Naive thymus-derived CD4-positive, alpha-beta T cell (primary cell): Measurements from ENCODE around the gene NR4A2. TPM values are rescaled to one million over a fixed set of nuclear protein-coding genes. Genes with fewer than 3 reads are reported as not detected.
"Not testable (repeated sequence)": the region's sequence is repeated elsewhere in the genome, so short reads cannot be mapped to it uniquely, and the experiment has no call there.

Source experiments
- ATAC-seq: fragments of 150-1000 bp; cut with Tn5 transposase; 2 replicates; pipeline ENCODE4 v1.10.0; 2021; ENCODE audit warnings: mild to moderate bottlenecking, moderate library complexity
- CTCF ChIA-PET: fragments of 350-600 bp; sonication (Branson Sonifier 250); formaldehyde crosslinking; loops from one replicate; lab custom pipeline; 2021; ENCODE audit warnings: antibody characterized with exemption; lab: Charles Lee
- POLR2A ChIA-PET: fragments of 350-600 bp; sonication (Branson Sonifier 250); formaldehyde crosslinking; loops from one replicate; lab custom pipeline; 2021; ENCODE audit warnings: antibody characterized with exemption, inconsistent platforms; lab: Charles Lee
- DNase-seq, 9 donors: peaks; one replicate each; pipeline versions ENCODE4 v3.0.0 to v3.0.0-alpha.2; 2020 to 2022; ENCODE audit warnings: mixed read lengths in 1 of 9
- H3K27ac ChIP-seq: one replicate; pipeline ENCODE4 v1.7.0; 2013; ENCODE audit warnings: mild to moderate bottlenecking, low read depth, low read length, moderate library complexity
- H3K27me3 ChIP-seq, 2 donors: one replicate each; pipeline ENCODE4 v1.7.0; 2013; ENCODE audit warnings: low read length in 2 of 2, mild to moderate bottlenecking in 2 of 2, moderate library complexity in 2 of 2; ENCODE audit not compliant: control insufficient read depth in 2 of 2, insufficient read depth in 2 of 2
- H3K36me3 ChIP-seq, 3 experiments: 1 replicate in 2 of 3; 2 replicates in 1 of 3; pipeline ENCODE4 v1.7.0; 2013; ENCODE audit warnings: low read length in 3 of 3, mild to moderate bottlenecking in 3 of 3, moderate library complexity in 1 of 3; ENCODE audit not compliant: insufficient read depth in 3 of 3, control insufficient read depth in 2 of 3
- H3K4me1 ChIP-seq, 2 donors: one replicate each; pipeline ENCODE4 v1.7.0; 2013; ENCODE audit warnings: low read length in 2 of 2, mild to moderate bottlenecking in 2 of 2, moderate library complexity in 1 of 2; ENCODE audit not compliant: control insufficient read depth in 2 of 2, insufficient read depth in 2 of 2
- H3K4me3 ChIP-seq: 2 replicates; pipeline ENCODE4 v1.7.0; 2013; ENCODE audit warnings: mild to moderate bottlenecking, low read length
- H3K9me3 ChIP-seq, 3 experiments: 1 replicate in 2 of 3; 2 replicates in 1 of 3; pipeline ENCODE4 v1.7.0; 2013; ENCODE audit warnings: low read length in 3 of 3; ENCODE audit not compliant: control insufficient read depth in 2 of 3
- H3K27ac Mint-ChIP-seq, 9 donors: one replicate each; pipeline ENCODE4 v1.8.0; 2020 to 2022; ENCODE audit warnings: mixed read lengths in 9 of 9, mild to moderate bottlenecking in 8 of 9, moderate library complexity in 5 of 9, inconsistent platforms in 2 of 9
- H3K27me3 Mint-ChIP-seq, 5 donors: one replicate each; pipeline ENCODE4 v1.8.0; 2021 to 2022; ENCODE audit warnings: mixed read lengths in 5 of 5, mild to moderate bottlenecking in 1 of 5
- H3K36me3 Mint-ChIP-seq, 5 donors: one replicate each; pipeline ENCODE4 v1.8.0; 2020 to 2022; ENCODE audit warnings: mixed read lengths in 5 of 5, mild to moderate bottlenecking in 3 of 5, inconsistent platforms in 1 of 5
- H3K4me1 Mint-ChIP-seq, 7 donors: one replicate each; pipeline ENCODE4 v1.8.0; 2020 to 2022; ENCODE audit warnings: mixed read lengths in 7 of 7, mild to moderate bottlenecking in 3 of 7, inconsistent platforms in 1 of 7
- H3K4me3 Mint-ChIP-seq, 10 donors: one replicate each; pipeline ENCODE4 v1.8.0; 2020 to 2022; ENCODE audit warnings: mild to moderate bottlenecking in 10 of 10, mixed read lengths in 10 of 10, moderate library complexity in 6 of 10, inconsistent platforms in 2 of 10
- H3K9me3 Mint-ChIP-seq, 11 donors: one replicate each; pipeline ENCODE4 v1.8.0; 2020 to 2022; ENCODE audit warnings: mixed read lengths in 11 of 11, mild to moderate bottlenecking in 4 of 11, inconsistent platforms in 1 of 11, moderate library complexity in 1 of 11
- intact Hi-C, 2 donors: fragments of 100-400 bp; cut with micrococcal nuclease; formaldehyde crosslinking; loops; one replicate each; pipeline ENCODE4 v1.15.1; 2023
- polyA plus RNA-seq, 2 donors: library from polyadenylated mRNA; unstranded; fragments of 300-500 nt; fragmentation: Illumina TruSeq; gene quantifications; one replicate each; pipeline ENCODE4 v1.2.3, GENCODE V29; 2021
- total RNA-seq, 6 experiments: library from RNA in 5 of 6; stranded (reverse) in 5 of 6; gene quantifications; 1 replicate in 5 of 6; 2 replicates in 1 of 6; pipeline ENCODE4 v1.2.3 and lab custom pipeline; 2021 to 2026

NR4A2 gene
- total and polyA plus RNA-seq, 7 experiments from 2014 or later = 2.2 to 252 (median 3.2) TPM

- Histone ChIP-seq H3K36me3 (no peaks in the 10 kb centered on the region), H3K27me3 (no peaks in the 10 kb centered on the region), H3K4me3 (no peak overlapping the region), H3K4me1 (no peaks in the 10 kb centered on the region), H3K9me3 (no peaks in the 10 kb centered on the region), H3K27ac (no peak overlapping the region)
- ChIA-PET POLR2A (no interaction called here), CTCF (no interaction called here)
- intact Hi-C loops = no loop called here
- no peak for DNase-seq
- H3K4me1 Mint-ChIP-seq = peaks cover 0 to 4% (median 0%) of the 10 kb centered on the region in 7 donors
- ATAC-seq = peak; percentile 31
- peaks cover 0 to 5% (median 0%) of the 10 kb centered on the region in 11 donors for H3K9me3 Mint-ChIP-seq
- no peaks in the 10 kb centered on the region for H3K36me3 Mint-ChIP-seq
- H3K27ac Mint-ChIP-seq = no peak overlapping the region
- H3K27me3 Mint-ChIP-seq = peaks cover 45 to 64% (median 54%) of the 10 kb centered on the region in 5 donors
- H3K4me3 Mint-ChIP-seq = no peak overlapping the region
Observed at GRCh38 chr2:156309167-156309566, 23.4 kb downstream of the NR4A2 start.

GRCh38 chr2:156306821-156307220 lies 25.7 kb downstream of the NR4A2 start:
- Mint-ChIP-seq H3K4me3 (no peak overlapping the region), H3K4me1 (peaks cover 0 to 4% (median 0%) of the 10 kb centered on the region in 7 donors), H3K9me3 (peaks cover 0 to 5% (median 0%) of the 10 kb centered on the region in 11 donors), H3K27ac (no peak overlapping the region), H3K27me3 (peaks cover 31 to 61% (median 47%) of the 10 kb centered on the region in 5 donors), H3K36me3 (no peaks in the 10 kb centered on the region)
- Histone ChIP-seq H3K4me1 (no peaks in the 10 kb centered on the region), H3K36me3 (no peaks in the 10 kb centered on the region), H3K4me3 (no peak overlapping the region), H3K27me3 (peaks cover 0 to 3% of the 10 kb centered on the region in 2 donors), H3K27ac (no peak overlapping the region), H3K9me3 (no peaks in the 10 kb centered on the region)
- intact Hi-C loops = no loop called here
- no peak for DNase-seq
- no peak for ATAC-seq
- CTCF ChIA-PET = no interaction called here
- POLR2A ChIA-PET = no interaction called here

DNA sequence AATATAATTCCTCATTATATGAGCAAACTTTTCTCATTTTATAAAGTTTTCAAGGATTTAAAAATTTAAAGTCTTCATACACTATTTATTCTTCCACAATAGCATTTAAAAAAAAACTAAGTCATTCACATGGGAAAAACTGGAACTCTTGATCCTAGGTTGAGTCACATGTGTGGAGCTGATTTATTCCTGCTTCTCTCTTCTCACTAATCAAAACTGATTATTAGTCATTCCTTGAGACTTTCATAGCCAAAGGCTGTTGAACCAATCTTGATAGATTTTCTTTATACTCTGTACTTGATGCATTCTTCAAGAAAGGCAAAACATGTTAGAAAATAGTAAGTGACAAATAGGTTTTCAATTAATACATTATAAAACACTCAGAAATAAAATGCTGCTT lies 27.4 kb downstream of the NR4A2 start:
- no peaks in the 10 kb centered on the region for H3K36me3 ChIP-seq
- H3K4me3 ChIP-seq = no peak overlapping the region
- intact Hi-C loops = no loop called here
- no peak overlapping the region for H3K27ac ChIP-seq
- no peak for DNase-seq
- no peaks in the 10 kb centered on the region for H3K9me3 ChIP-seq
- ChIA-PET CTCF (no interaction called here), POLR2A (no interaction called here)
- peaks cover 20 to 54% (median 42%) of the 10 kb centered on the region in 5 donors for H3K27me3 Mint-ChIP-seq
- H3K36me3 Mint-ChIP-seq = peaks cover 0 to 3% (median 0%) of the 10 kb centered on the region in 5 donors
- no peak for ATAC-seq
- H3K4me1 Mint-ChIP-seq = peaks cover 0 to 4% (median 0%) of the 10 kb centered on the region in 7 donors
- peaks cover 0 to 3% of the 10 kb centered on the region in 2 donors for H3K27me3 ChIP-seq
- H3K4me1 ChIP-seq = no peaks in the 10 kb centered on the region
- no peak overlapping the region for H3K27ac Mint-ChIP-seq
- H3K9me3 Mint-ChIP-seq = peaks cover 0 to 5% (median 1%) of the 10 kb centered on the region in 11 donors
- H3K4me3 Mint-ChIP-seq = no peak overlapping the region

- H3K4me3 ChIP-seq = no peak overlapping the region
- no peaks in the 10 kb centered on the region for H3K4me1 ChIP-seq
- ChIA-PET CTCF (no interaction called here), POLR2A (no interaction called here)
- Mint-ChIP-seq H3K27ac (no peak overlapping the region), H3K4me3 (no peak overlapping the region), H3K4me1 (no peaks in the 10 kb centered on the region), H3K9me3 (peaks cover 0 to 15% (median 8%) of the 10 kb centered on the region in 11 donors), H3K36me3 (peaks cover 0 to 7% (median 0%) of the 10 kb centered on the region in 5 donors), H3K27me3 (peaks cover 24 to 57% (median 38%) of the 10 kb centered on the region in 5 donors)
- no peak overlapping the region for H3K27ac ChIP-seq
- ATAC-seq = no peak
- no peaks in the 10 kb centered on the region for H3K9me3 ChIP-seq
- no peak for DNase-seq
- H3K36me3 ChIP-seq = no peaks in the 10 kb centered on the region
- intact Hi-C loops = no loop called here
- peaks cover 0 to 3% of the 10 kb centered on the region in 2 donors for H3K27me3 ChIP-seq
Observed at GRCh38 chr2:156300337-156300736, 32.2 kb downstream of the NR4A2 start.

DNA sequence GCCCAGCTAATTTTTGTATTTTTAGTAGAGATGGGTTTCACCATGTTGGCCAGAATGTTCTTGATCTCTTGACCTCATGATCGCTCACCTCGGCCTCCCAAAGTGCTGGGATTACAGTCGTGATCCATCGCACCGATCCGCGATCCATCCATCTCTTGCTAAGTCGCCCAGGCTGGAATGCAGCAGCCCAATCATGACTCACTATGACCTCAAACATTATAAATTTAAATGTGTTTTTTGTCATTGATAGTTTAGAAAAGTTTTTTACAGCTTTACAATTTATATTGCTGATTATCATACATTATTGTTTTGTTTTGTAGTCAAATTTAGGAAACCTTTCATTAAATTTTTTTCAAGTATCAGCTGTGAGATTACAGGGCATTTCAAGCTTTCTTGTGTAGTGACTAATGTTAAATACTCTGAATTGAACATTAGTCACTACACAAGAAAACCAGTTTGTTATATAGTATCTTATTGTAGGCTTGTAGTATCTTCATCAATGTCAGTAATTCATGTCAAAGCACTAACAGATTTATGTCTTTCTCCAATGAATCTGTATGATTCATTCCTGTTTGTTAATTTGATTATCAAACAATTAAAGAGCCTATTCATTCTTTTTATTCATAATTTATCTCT lies 37.5 kb downstream of the NR4A2 start:
- H3K27me3 Mint-ChIP-seq = peaks cover 19 to 27% (median 26%) of the 10 kb centered on the region in 5 donors
- no peak for ATAC-seq
- no peaks in the 10 kb centered on the region for H3K4me1 Mint-ChIP-seq
- POLR2A ChIA-PET = no interaction called here
- Histone ChIP-seq H3K36me3 (no peaks in the 10 kb centered on the region), H3K9me3 (no peaks in the 10 kb centered on the region), H3K27ac (no peak overlapping the region), H3K27me3 (peaks cover 0 to 3% of the 10 kb centered on the region in 2 donors), H3K4me1 (no peaks in the 10 kb centered on the region), H3K4me3 (no peak overlapping the region)
- no peak overlapping the region for H3K4me3 Mint-ChIP-seq
- intact Hi-C loops = no loop called here
- H3K36me3 Mint-ChIP-seq = peaks cover 0 to 4% (median 0%) of the 10 kb centered on the region in 5 donors
- peaks cover 0 to 14% (median 7%) of the 10 kb centered on the region in 11 donors for H3K9me3 Mint-ChIP-seq
- H3K27ac Mint-ChIP-seq = no peak overlapping the region
- CTCF ChIA-PET = no interaction called here
- DNase-seq = no peak

DNA sequence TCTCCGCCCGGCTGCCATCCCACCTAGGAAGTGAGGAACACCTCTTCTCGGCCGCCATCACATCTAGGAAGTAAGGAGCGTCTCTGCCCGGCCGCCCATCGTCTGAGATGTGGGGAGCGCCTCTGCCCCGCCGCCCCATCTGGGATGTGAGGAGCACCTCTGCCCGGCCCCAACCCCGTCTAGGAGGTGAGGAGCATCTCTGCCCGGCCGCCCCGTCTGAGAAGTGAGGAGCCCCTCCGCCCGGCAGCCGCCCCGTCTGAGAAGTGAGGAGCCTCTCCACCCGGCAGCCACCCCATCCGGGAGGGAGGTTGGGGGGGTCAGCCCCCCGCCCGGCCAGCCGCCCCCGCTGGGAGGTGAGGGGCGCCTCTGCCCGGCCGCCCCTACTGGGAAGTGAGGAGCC lies 39.1 kb downstream of the NR4A2 start:
- H3K4me1 ChIP-seq, H3K27ac Mint-ChIP-seq, H3K4me3 ChIP-seq, ATAC-seq, H3K36me3 Mint-ChIP-seq, POLR2A ChIA-PET, H3K36me3 ChIP-seq, H3K4me1 Mint-ChIP-seq, H3K9me3 ChIP-seq, CTCF ChIA-PET, DNase-seq, H3K27me3 ChIP-seq, H3K4me3 Mint-ChIP-seq, H3K27ac ChIP-seq, H3K9me3 Mint-ChIP-seq, intact Hi-C loops: not testable (repeated sequence)
- H3K27me3 Mint-ChIP-seq = peaks cover 18 to 29% (median 22%) of the 10 kb centered on the region in 5 donors
